ENCODE measurements around the gene PTTG2.

Gene PTTG2

GRCh38 chr4:37985730-37986275 is 25.6 kb downstream of the PTTG2 start:
- DNase-seq (ENCODE audit: low read depth in 1 of 2, low spot score in 1 of 2) = no peak

GRCh38 chr4:37988670-37989069 is 28.5 kb downstream of the PTTG2 start:
- no peak for DNase-seq (ENCODE audit: low read depth in 1 of 2, low spot score in 1 of 2)

- no peak for DNase-seq (ENCODE audit: low read depth in 1 of 2, low spot score in 1 of 2)
Measured at GRCh38 chr4:37989398-37990260, 29.4 kb downstream of the PTTG2 start.

- no peak for DNase-seq (ENCODE audit: low read depth in 1 of 2, low spot score in 1 of 2)
Measured at GRCh38 chr4:37990731-37991245, 30.6 kb downstream of the PTTG2 start.

- DNase-seq (ENCODE audit: low read depth in 1 of 2, low spot score in 1 of 2) = no peak
Measured at GRCh38 chr4:37991623-37992410, 31.6 kb downstream of the PTTG2 start.

- no peak for DNase-seq (ENCODE audit: low read depth in 1 of 2, low spot score in 1 of 2)
Measured at GRCh38 chr4:37993806-37994205, 33.6 kb downstream of the PTTG2 start.

- DNase-seq (ENCODE audit: low read depth in 1 of 2, low spot score in 1 of 2) = no peak
Measured at GRCh38 chr4:37994569-37994968, 34.4 kb downstream of the PTTG2 start.

GRCh38 chr4:37995299-37995821 is 35.2 kb downstream of the PTTG2 start:
- DNase-seq (ENCODE audit: low read depth in 1 of 2, low spot score in 1 of 2) = no peak

- DNase-seq (ENCODE audit: low read depth in 1 of 2, low spot score in 1 of 2) = no peak
Measured at GRCh38 chr4:37995981-37996775, 36.0 kb downstream of the PTTG2 start.

GRCh38 chr4:37998226-37998625 is 38.0 kb downstream of the PTTG2 start:
- no peak for DNase-seq (ENCODE audit: low read depth in 1 of 2, low spot score in 1 of 2)

GRCh38 chr4:37999000-37999716 is 39.0 kb downstream of the PTTG2 start:
- no peak for DNase-seq (ENCODE audit: low read depth in 1 of 2, low spot score in 1 of 2)

GRCh38 chr4:37999965-38000364 is 39.8 kb downstream of the PTTG2 start:
- DNase-seq (ENCODE audit: low read depth in 1 of 2, low spot score in 1 of 2) = no peak

GRCh38 chr4:38001927-38002326 is 41.7 kb downstream of the PTTG2 start:
- no peak for DNase-seq (ENCODE audit: low read depth in 1 of 2, low spot score in 1 of 2)

- no peak for DNase-seq (ENCODE audit: low read depth in 1 of 2, low spot score in 1 of 2)
Measured at GRCh38 chr4:38002451-38003071, 42.4 kb downstream of the PTTG2 start.

GRCh38 chr4:38003102-38003501 is 42.9 kb downstream of the PTTG2 start:
- no peak for DNase-seq (ENCODE audit: low read depth in 1 of 2, low spot score in 1 of 2)

GRCh38 chr4:38003628-38004027 is 43.4 kb downstream of the PTTG2 start:
- no peak for DNase-seq (ENCODE audit: low read depth in 1 of 2, low spot score in 1 of 2)

GRCh38 chr4:38004062-38004461 is 43.9 kb downstream of the PTTG2 start:
- no peak for DNase-seq (ENCODE audit: low read depth in 1 of 2, low spot score in 1 of 2)

GRCh38 chr4:38004887-38005286 is 44.7 kb downstream of the PTTG2 start:
- no peak for DNase-seq (ENCODE audit: low read depth in 1 of 2, low spot score in 1 of 2)

- no peak for DNase-seq (ENCODE audit: low read depth in 1 of 2, low spot score in 1 of 2)
Measured at GRCh38 chr4:38005637-38006036, 45.4 kb downstream of the PTTG2 start.

GRCh38 chr4:38007645-38008044 is 47.4 kb downstream of the PTTG2 start:
- no peak for DNase-seq (ENCODE audit: low read depth in 1 of 2, low spot score in 1 of 2)
